GM19372 (cell line): ENCODE results near the gene TAF4B.
"Not testable (repeated sequence)": the region's sequence is repeated elsewhere in the genome, so short reads cannot be mapped to it uniquely, and the experiment has no call there.

Experiments
- ATAC-seq: cut with Tn5 transposase; IDR thresholded peaks from one replicate; pipeline ENCODE4 v1.9.1; 2021; ENCODE audit warnings: mild to moderate bottlenecking, low read depth, moderate library complexity; ENCODE audit not compliant: unreplicated experiment

Gene TAF4B

DNA sequence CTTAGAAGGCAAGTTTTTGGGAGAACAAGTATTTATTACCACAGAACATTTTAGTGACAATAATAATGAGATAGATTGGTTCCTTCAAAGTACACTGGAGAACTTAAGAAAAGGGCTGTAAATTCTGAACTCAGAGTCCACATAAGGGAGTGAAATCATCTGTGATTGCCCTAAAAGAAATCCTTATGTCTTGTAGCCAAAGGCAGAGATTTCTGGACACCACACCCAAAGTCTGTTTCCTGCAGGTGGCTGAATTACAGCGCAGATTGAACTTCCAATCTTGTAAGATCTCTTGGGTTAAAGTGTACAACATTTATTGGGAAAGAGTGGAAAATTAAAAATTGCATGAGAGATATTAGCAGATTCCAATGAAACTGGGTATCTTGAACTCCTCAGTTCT lies 143.8 kb downstream of the TAF4B start:
- no peak for ATAC-seq

DNA sequence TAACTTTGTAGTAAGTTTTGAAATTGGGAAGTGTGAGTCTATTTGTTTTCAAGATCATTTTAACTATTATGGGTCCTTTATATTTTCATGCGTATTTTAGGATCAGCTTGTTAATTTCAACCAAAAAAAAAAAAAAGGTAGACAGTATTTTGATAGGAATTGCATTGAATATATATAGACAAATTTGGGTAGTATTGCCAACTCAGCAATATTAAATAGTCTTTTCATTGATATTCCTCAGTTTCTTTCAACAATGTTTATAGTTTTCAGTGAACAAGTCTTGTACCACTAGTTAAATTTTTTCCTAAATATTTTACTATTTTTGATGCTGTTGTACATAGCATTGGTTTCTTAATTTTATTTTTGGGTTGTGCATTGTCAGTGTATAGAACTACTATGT lies 149.9 kb downstream of the TAF4B start:
- ATAC-seq = no peak

DNA sequence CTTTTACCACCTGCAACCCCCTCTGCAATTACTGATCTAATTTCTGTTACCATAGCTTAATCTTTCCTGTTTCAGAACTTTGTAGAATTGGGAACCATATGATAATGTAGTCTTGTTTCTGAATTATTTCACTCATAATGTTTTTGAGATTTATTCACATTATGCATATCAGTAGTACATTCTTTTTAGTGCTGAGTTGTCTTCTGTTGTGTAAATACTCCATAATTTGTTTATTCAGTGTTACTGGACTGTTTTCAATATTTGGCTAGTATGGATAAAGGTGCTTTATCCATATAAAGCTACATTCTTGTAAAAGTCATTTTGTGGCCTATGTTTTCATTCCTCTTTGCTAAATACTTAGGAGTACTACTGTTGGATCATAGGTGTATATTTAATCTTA lies 152.5 kb downstream of the TAF4B start:
- ATAC-seq = no peak

DNA sequence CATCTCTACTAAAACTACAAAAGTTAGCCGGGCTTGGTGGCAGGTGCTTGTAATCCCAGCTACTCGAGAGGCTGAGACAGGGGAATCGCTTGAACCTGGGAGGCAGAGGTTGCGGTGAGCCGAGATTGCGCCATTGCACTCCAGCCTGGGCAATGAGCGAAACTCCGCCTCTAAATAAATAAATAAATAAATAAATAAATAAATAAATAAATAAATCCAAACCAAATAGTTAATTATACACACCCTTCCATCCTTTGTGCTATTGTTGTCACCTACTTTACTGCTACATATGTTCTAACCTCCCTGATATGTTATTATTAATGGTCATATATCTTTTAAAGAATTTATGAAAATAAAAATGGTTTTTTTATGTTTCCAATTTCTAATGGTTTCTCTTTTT lies 155.3 kb downstream of the TAF4B start:
- ATAC-seq = not testable (repeated sequence)

DNA sequence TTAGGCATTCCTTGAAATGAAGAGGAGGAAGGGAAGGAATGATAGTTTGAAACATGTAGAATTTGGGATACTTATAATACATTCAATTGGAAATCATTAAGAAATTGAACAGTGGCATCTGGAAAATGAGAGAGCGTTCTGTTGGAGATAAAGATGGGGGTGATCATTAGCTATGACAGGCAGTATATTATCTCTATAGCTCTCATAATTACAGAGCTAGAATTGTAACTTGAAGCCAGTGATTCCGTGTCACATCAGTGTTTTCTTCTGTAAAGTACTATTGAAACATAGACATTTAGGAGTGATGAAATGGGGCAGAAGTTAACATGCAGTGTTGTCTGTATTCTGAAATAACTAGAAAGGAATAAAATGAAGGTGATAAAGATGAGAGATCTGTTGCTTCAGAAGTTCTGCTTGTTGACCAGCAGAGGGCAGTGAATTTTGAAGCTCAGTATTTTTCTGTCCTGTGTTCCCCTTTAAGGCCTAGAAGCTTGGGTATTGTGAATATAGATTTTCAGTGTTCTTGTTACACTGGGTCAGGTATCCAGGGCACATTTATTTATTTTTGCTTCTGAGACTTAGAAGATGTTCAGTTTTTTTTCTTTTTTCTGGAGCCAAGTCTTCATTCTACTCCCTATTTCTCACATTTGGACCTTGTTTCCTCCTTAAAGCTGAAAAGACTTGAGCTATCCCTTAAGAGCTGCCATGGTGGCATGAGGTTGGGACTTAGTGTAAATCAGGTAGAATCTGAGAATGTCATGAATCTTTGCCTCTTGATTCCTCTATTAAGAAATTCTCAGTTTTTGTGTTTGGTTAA lies 157.4 kb downstream of the TAF4B start:
- ATAC-seq = peak; percentile 87

DNA sequence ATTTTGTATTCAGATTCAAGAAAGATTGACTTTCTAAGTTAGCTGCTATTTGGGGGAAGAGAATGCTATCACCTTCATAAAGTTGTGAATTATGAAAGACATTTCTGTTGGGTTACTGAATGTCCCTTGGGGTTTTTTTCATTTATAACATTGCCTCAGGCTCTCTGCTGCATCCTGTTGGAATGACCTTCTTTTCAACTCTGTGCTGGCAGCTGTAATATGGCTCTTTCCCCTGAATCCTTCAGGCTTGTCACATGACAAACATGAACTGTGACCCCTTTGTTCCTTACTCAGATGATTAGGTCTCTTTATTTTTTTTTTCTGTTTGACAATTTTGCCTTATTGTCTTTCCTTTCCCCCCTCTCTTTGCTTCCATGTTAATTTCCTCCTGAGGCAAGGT lies 159.8 kb downstream of the TAF4B start:
- no peak for ATAC-seq

DNA sequence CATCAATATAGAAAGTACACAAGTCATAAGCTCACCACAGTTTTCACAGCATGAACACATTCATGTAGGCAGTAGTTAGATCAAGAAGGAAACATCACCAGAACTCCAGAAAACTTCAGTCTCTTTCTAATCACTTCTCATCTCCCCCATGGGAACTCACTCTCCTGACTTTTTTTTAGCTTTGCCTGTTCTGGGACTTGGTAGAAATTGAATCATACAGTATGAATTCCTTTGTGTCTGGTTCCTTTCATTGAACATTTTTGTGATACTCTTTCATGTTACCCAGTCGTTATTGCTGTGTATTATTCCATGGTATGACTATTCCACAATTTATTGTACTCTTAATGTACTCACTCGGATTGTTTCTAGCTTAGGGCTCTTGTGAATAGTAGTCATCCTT lies 160.2 kb downstream of the TAF4B start:
- ATAC-seq = no peak

DNA sequence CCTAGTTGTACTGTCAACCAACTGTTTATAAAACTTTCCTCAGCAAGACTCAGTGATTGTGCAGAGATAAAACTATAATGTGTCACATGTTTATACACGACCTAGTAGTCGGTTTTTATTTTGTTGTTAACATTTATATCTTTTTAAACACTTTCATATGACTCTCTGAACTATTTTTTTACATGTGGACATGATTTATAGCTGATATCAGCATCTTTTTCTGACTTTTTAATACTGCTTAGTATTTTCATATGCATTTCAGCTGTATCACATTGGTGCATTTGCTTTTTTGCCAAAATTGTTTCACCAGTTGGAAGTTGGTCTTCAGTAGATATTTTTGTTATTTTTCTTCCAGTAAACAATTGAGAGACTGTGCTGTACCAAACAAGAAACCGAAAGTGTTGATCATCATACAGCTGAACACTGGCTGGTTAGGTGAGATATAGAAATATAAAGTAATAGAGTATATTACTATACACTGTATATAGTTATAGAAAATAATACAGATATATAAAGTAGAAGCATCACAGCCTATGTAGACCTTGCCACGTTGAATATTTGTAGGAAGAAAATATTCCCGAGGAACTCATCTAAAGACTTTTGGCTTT lies 167.9 kb downstream of the TAF4B start:
- ATAC-seq = no peak

DNA sequence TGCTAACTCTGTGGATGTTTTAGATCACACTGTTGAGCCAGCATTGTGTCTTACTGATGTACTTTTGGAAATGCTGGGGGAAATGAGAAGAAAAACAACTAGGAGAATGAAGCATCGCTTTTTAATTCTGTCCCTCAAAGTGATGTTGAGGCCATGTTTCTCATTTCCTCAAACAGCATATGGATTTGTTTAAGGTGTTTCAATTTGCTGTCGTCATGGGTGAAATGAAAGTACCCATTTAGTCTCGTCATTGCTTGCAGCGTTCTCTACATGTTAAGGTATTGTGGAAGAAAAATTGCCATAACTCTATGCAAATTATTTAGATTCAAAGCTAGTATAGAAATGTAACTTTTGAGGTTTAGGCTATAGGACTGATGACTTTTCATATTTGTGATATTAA lies 170.8 kb downstream of the TAF4B start:
- no peak for ATAC-seq

DNA sequence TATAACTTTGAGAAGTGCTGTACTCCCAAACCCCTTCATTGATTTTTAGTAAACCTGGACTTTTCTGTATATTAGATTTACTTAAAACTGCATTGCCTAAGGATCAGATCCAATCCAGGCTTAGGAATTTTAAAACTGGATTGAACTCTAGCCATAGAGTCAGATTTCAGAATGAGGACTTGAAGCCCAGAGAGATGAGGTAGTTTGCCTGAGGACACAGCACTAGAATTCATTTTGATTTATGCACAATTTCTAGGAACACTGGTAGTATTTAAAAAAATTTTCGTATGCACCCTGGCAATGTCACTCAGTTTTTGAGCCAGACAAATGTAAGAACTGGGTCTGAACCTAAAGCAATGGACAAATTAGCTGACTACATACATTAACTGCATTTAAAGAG lies 177.2 kb downstream of the TAF4B start:
- ATAC-seq = no peak

DNA sequence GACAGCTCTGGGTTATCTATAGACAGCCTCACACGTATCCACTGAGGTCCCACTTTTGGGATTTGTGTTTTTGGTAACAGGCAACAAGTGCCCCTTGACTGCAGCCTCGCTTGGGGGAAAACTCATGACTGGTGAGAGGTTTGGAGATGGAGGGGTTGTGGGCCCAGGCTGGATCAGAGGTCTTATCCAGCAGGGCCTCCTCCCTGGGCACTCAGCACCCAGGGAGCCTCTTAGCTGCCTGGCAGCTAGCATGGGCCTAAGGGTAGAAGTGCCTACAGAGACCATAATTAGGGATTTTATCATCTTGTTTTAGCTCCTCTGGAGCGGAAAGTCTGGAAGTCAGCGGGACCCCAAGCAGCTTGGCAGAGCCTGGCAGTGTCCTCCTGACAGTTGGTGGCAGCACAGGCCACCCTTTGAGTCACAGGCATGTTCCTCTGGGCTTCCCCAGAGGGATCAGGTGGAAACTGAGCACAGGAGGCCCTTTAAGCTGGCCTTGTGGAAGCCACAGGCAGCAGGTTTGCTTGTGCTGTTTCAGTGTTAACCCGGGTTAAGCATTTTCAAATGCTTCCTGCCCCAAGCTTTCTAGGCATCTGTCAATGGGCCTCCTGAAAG lies 179.1 kb downstream of the TAF4B start:
- ATAC-seq = peak; percentile 87

DNA sequence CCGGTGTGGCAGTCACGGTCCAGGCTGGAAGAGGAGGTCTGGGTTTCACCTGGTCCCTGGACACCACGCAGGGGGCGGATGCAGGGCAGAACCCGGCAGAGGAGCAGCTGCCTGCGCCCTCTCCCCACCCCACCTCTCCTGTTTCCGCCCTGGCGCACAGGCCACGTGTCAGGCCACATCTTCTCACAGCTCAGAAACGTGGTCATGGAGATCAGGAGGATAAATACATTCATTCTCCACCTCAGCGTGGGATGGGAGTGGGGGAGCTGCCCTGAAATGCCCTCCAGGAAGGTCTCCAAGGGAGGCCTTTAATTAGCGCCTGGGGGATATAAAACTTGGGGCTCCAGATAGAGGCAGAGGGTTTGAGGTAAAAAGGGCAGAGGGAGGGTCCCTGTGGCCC lies 180.1 kb downstream of the TAF4B start:
- no peak for ATAC-seq

DNA sequence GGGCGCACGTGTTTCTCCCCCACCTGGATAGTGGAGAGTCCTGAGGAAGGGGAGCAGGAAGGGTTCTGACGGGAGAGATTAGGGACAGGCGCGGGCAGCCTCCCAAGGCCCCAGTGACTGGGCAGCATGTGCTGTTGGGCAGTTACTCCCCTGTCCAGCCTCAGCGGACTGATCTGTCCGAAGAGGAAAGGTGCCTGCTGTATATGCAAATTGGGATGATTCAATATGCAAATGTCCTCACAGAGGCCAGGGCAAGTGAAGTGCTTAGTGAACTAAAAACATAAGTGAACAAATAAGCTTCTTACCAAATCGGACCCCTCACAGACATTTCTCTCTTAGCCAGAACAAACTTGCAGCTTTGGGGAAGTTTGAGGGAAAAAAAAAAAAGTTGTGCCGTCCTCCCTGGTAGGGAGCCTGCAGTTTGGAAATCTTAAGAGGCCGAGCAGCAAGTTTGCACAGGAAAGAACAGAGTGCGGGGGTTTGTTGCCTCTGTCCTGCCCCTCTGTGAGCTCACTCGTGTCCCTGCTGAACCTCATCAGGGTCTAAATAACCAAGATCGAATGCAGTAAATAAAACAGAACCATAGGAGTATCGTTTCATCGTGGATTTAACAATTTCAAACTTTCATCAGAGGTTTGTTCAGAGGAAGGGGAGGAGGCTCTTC lies 180.7 kb downstream of the TAF4B start:
- no peak for ATAC-seq

DNA sequence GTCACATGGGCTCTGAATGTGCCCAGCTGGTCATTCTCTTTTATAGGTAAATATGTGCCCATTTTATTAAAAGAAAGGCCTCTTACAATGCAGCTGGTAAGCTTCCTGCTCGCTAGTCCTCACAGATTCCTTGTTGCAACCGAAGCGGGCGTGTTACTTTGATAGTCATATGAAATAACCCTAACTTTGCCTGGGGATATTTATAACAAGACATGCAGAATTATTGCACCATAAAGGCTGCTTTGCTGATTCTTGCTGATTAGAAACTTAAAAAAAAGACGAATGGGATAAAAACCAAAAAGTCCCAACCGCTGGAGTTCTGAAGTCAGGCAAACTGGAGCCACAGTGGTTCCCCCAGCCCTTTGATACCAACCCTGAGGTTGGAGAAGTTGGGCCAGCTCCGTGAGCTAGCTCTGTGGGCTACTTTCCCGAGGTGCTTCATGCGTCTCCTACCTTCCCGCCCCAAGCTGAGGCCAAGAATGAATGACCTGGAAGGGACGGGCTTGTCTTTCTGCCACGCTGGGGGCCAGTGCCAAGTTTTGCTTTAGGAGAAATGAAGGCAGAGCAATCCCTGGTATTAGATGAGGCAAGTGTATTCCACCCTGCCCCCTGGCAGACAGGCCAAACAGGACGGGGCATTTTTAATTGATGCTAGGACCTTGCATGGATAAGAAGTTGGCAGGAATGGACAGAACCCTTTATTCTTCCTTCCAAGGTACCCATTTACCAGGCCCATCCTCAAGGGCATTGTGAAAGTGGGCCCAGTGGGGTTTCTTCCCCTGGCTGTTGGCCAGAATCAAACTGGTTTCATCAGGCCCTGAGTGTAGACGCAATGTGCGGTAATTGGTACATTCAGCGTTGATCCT lies 181.7 kb downstream of the TAF4B start:
- no peak for ATAC-seq

DNA sequence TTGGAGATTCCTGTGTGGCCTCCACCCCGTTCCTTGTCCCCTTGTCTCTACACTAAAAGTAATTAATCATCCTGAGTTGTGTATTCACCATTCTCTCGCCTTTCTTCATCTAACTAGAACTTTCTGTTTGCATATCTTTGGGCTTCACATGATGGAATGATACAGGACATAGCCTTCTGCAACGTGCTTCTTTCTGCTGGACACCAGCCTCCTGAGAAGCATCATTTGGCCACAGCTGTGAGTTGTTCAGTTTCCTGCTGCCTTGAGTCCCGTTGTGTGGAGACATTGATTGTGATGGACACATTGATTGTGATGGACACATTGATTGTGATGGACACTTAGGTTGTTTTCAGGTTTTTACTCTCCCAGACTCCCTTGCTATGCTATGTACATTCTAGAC lies 182.8 kb downstream of the TAF4B start:
- ATAC-seq = no peak

DNA sequence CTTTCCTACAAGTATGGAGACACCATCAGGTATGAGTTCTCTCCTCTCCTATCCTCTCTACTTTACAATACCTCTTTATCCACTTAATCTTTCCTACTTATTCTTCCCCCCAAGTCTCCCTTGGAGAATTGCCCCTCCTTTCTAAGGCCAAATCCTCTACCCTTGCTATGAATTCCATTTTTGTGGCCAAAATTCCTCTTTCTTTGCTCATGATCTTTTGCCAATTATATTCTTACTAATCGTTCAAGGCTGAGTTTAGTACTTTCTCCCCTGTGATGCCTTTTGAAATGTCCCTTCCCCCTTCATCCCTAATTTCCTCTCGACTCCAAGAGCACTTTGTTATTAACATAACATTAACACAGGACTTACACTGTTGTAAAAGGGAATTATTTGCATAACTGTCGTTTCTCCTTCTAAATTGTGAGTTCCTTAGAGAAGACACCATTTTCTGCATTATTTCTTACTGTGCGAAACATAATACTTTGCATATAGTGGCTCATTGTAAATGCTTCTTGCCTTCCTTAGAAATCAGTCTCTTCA lies 188.7 kb downstream of the TAF4B start:
- no peak for ATAC-seq

DNA sequence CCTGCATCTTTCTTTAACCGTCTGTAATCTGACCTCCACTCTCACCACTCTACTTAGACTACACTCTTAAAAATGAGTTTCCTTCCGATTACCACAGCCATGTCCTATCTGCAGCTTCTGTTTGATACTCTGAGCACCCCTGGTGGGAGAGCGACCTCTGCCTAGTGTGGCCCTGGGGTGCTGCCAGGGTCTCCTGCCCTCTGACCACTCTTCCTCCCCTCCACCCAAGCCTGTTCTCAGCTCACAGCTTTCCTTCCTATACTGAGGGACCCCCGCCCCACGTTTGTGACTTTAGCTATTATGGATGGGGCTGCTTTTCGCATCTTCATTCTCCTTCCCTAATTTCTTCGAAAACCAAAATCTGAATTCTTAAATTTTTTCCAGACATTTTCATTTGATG lies 189.4 kb downstream of the TAF4B start:
- no peak for ATAC-seq

DNA sequence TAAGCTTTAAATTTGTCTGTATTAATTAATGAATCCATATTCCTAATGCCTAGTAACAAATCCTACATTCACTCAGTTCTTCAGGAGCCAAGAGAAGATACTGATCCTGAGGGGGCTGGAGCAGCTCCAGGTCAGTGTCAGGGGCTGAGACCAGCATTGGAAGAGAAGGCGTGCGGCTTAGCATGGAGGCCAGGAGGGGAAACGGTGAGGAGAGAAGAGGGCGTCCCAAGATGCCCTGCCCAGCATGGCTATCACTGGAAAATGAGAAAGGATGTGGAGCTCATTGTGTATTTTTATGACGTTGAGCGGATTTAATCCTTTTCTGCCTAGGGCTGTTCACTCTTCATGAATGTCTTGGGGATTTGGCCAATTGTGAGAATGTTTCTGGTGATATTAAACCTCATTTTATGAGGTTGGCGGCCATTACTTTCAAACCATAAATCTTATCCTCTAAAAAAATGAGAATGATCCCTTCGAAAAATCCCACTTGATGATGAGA lies 190.5 kb downstream of the TAF4B start:
- ATAC-seq = no peak

DNA sequence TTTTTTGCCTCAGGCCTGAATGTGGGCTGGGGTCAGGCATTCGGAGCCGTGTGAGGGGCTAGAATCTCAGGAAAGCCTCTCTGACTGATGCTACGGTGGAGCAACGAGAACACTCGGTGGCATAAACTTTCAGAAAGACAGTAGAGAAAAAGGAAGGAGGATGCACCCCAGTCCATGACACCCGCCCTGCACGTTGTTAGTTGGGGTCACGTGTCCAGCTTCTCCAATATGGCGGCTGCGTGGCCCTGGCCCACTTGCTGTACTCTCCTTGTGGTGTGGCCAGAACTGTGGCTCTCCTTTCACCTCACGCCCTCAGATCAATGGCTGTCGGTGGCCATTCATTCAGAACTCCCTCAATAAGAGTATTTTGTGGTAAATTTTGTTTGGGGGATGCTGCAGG lies 190.9 kb downstream of the TAF4B start:
- ATAC-seq = no peak

DNA sequence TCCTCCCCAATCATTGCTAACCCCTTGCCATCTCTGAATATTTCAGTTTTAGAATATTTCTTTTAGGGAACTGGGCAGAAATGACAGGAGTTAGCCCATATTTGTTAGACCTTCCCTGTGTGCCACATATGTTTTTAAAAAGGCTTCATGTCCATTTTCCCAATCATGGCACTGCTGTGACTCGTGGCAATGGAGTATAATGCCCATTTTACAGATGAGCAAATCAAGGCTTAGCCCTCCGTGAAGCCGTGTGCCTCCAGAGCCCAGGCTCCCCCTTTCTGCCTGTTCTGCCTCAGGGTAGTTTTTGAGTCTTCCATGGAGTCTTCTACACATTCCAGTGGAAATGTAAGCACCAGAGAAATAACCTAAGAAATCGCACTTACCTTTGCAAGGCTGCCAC lies 192.0 kb downstream of the TAF4B start:
- ATAC-seq = no peak
